ENCODE measurements around the gene THOP1.
A peak's percentile ranks its signal among the peaks of the same experiment; 100 is the strongest.
"Not testable (repeated sequence)": the region's sequence is repeated elsewhere in the genome, so short reads cannot be mapped to it uniquely, and the experiment has no call there.

The THOP1 gene

DNA sequence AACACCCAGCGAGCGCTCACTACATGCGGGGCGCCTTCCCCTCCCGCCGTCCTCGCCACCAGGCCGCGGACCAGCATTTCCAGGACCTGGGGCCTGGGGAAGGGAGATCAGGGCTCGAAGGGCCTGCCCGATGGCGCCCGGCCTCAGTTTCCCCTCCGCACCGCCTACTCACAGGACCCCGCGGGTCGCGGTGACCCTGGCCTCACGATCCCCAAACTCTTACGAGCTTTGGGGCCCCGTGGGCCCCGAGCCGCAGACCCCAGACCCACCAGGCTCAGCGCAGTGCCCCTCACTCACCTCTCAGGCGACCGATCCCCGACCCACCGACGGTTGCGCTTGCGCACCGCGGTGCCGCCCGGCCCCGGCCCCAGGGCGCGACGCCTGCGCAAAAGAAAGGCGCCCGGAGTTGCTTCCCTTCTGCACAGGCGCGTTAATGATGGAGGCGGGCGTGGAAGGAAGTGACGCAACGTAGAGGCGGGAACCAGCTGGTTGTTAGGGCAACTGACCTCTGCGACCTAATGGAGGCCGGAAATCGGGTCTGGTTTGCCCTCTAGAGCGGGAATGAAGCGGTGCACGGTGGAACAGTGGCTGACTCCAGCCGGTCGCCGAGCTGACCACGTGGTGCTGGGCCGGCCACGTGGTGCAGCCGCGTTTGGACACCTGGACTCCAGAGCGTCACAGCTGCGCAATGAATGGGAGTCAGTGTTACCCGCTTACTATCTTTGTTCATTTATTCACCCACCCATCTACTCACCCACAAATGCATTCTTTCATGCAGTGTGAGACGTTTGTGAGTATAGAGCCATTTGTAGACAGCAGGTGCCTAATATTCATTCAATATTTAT, 2.1 kb upstream of the THOP1 start, which contains the start of gene SGTA:
SGTA (minus strand) TSS at position 338 of the 845 bp plus-strand sequence. CDS start 14,205 bp downstream, outside the sequence.
- peak; percentile 96 for DNase-seq (ENCODE audit: low read depth in 2 of 2)

DNA sequence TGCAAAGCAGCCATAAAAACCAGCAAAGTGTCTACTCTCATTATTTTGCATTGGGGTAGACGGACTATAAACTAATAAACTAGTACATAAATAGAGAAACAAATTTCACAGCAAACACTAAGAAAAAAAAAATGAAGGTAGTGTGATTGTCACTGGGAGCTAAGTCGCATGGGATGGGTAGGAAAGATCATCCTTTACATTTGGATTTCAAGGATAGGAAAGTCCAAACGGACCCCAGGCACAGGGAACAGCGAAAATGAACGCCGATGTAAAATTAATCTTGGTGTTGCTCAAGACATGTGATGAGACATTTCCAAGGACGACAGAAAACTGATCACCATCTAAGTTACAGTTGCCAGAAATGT, 1.5 kb upstream of the THOP1 start:
- no peak for DNase-seq (ENCODE audit: low read depth in 2 of 2)

DNA sequence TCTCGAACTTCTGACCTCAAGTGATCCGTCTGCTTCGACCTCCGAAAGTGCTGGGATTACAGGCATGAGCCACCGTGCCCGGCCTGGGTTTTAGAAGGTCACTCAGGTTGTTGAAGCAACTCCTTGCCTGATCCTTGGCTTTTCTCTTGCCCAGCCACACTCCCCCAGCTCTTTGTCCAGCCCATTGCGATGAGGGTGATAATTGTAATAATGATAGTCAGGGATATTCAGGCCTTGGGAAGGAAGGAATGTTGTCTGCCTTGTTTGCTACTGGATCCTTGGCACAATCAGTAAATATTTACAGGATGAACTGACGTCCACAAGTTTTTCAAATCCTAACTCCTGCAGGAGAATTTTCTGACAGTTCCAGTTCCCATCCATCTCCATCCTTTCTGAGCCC, 1.8 kb downstream of the THOP1 start:
- no peak for DNase-seq (ENCODE audit: low read depth in 2 of 2)

DNA sequence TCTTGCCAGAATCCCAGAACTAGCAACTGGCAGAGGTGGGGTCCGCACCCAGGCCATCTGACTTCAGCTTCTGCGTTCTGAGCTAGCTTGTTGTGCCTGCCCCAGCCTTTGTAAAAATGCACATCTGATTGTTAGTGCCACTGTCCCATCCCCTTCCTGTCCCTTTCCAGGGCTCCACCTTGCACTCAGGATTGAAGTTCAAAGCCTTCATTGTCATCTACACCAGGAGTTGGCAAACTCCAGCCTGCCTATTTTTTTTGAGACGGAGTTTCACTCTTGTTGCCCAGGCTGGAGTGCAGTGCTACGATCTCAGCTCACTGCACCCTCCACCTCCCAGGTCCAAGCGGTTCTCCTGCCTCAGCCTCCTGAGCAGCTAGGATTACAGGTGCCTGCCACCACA, 2.9 kb downstream of the THOP1 start:
- no peak for DNase-seq (ENCODE audit: low read depth in 2 of 2)

DNA sequence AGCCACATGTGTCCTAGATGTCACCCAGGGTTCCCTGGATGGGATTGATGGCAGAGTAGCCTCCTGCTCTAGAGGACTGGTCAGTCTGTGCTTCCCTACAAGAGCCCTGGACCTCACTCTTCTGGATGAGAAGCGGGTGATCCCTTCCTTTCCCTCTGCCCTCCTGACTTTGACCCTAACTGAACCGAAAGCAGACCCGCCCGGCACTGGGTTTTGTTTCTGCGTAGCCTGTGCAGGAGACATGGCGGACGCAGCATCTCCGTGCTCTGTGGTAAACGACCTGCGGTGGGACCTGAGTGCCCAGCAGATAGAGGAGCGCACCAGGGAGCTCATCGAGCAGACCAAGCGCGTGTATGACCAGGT, 4.9 kb downstream of the THOP1 start:
- DNase-seq (ENCODE audit: low read depth in 2 of 2) = no peak

DNA sequence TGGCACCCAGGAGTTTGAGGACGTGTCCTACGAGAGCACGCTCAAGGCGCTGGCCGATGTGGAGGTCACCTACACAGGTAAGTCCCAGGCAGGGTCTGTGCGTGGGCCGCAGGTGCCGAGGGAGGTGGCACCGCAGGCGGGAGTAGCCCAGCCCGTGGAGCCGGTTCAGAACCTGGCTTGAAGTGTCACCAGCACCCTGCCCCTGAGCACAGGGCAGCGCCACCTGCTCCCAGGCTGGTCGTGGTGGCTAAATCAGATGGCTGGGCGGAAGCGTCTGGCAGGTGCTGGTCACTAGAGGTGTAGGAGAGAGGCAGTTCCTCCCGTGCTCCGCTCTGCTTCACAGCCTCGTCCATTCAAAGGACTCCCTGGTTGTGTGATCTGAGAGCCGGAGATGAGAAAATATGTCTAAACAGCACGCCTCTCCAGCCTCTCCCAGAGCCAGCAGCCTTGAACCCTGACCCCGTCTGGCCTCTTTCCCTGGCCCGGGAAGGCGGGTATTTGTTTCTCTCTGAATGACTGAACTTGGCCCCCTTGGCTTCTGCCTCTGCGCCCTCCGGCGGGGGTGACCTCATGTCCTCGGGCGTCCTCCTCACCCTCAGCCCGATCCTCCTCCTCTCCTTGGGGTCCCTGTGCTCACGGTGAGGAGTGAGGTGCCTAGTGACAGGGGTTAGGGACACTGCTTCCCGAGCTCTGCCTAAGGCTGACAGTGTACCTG, 5.4 kb downstream of the THOP1 start:
- DNase-seq (ENCODE audit: low read depth in 2 of 2) = no peak

DNA sequence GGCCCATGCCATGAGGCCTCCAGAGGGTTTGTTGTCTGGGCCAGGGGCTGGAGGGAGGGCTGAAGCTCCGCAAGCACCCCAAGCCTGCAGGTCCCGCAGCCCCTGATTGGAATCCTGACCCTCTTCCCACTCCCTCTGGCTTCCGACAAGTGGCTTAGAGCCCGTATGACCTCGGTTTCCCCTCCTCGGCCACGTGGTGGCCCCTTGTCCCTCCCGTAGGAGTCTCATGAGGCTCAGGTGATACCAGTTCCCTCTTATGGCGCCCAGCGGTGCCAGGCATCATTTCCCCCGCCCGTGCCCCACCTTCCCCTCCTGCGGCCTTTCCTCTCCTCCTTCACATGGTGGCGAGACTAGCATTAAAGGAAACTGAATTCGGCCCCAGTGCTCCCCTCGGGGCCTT, 6.1 kb downstream of the THOP1 start:
- no peak for DNase-seq (ENCODE audit: low read depth in 2 of 2)

DNA sequence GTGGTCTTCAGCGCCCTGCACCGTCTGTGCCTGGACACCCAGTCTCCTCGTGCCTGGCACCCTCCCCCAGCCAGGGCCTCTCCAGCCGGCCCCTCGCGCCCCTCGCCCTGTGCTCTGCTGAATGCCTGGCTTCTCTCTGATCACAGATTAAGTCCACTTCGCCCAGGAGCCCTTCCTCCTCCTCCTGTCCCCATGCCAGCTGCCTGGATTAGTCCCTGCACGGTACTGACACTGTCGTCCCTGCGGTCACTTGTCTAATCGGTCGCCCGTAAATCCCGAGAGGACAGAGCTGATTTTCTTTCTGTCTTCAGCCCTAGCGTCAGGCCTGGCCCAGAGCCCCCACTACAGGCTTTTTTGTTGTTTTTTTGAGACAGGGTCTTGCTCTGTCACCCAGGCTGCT, 6.6 kb downstream of the THOP1 start:
- no peak for DNase-seq (ENCODE audit: low read depth in 2 of 2)

DNA sequence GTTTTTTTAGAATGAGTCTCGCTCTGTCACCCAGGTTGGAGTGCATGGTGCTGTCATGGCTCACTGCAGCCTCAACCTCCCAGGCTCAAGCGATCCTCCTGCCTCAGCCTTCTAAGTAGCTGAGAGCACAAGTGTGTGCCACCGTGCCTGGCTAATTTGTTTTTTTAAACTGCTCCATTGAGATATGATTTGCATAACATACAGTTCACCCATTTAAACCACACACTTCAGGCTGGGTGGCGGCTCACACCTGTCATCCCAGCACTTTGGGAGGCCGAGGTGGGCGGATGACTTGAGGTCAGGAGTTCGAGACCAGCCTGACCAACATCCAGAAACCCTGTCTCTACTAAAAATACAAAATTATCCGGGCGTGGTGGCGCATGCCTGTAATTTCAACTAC, 7.4 kb downstream of the THOP1 start:
- not testable (repeated sequence) for DNase-seq (ENCODE audit: low read depth in 2 of 2)

DNA sequence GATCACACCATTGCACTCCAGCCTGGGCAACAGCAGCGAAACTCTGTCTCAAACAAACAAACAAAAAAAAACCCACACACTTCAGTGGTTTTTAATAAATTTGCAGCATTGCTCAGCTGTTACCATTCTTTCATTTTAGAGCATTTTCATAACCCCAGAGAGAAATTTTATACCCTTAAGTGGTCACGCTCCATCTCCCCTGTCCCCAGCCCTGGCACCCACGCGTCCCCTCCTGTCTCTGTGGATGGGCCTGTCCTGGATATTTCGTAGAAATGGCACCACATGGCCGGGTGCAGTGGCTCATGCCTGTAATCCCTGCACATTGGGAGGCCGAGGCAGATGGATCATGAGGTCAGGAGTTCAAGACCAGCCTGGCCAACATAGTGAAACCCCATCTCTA, 7.8 kb downstream of the THOP1 start:
- no peak for DNase-seq (ENCODE audit: low read depth in 2 of 2)

DNA sequence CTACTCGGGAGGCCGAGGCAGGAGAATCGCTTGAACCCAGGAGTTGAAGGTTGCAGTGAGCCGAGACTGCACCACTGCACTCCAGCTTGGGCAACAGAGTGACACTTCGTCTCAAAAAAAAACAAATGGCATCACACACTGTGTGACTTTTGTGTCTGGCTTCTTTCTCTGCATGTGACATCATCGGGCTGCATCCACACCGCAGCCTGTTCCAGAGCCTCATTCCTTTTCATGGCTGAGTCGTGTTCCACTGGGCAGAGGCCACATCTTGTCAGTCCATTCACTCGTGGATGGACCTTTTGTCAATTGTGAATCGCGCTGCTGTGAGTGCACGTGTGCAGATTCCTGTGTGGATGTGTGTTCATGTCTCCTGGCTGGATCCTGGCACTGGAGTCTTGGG, 8.3 kb downstream of the THOP1 start:
- DNase-seq (ENCODE audit: low read depth in 2 of 2) = no peak

DNA sequence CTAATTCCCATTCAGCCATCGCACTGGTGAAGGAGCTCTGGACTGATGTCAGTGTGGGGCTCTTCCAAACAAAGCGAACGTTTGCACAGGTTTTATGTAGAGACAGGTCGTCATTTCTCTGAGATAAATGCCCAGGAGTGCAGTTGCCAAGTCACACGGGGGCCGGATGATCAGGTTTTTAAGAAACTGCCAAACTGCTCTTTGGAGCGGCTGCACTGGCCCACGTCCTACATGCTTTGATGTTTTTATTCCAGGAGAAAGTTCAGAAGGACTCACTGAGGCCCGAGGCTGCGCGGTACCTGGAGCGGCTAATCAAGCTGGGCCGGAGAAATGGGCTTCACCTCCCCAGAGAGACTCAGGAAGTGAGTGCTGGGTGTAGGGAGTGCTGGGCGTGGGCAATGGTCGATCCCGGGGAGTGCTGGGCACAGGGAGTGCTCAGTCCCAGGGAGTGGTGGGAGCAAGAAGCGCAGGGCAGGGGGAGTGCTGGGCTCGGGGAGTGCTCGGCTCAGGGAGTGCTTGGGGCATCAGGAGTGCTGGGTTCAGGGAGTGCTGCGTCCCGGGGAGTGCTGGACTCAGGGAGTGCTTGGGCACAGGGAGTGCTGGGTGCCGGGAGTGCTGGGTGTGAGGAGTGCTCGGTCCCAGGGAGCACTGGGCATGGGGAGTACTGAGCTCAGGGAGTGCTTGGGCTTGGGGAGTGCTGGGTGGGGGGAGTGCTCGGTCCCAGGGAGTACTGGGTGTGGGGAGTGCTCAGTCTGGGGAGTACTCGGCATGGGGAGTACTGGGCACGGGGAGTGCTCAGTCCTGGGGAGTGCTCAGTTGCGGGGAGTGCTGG, 10.7 kb downstream of the THOP1 start:
- no peak for DNase-seq (ENCODE audit: low read depth in 2 of 2)

DNA sequence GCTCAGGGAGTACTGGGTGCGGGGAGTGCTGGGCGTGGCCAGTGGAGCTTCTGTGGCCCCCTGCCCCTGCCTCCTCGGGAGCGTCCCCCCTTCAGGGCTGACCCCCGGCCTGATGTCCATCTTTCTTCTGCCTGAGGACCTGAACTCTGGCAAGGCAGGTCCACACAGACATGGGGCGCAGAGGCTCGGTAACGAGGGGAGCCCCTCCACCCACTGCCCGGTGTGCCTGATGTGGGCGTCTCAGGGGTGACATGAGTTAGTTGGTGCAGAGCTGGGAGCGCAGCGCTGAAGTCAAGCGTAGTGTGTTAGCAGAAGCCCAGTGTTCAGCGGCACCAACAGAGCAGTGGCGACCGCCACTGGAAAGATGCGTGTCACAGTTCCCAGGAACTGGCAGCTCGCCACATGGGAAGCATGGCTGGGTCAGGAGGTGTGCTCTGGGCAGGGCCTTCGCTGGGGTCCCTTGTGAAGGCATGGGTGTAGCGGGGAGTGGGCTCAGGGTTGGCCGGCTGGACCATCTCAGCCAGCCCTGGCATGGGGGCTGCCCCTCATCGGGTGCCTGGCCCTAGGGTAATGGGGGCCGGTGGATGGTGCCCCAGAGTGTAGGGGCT, 11.5 kb downstream of the THOP1 start:
- no peak for DNase-seq (ENCODE audit: low read depth in 2 of 2)

DNA sequence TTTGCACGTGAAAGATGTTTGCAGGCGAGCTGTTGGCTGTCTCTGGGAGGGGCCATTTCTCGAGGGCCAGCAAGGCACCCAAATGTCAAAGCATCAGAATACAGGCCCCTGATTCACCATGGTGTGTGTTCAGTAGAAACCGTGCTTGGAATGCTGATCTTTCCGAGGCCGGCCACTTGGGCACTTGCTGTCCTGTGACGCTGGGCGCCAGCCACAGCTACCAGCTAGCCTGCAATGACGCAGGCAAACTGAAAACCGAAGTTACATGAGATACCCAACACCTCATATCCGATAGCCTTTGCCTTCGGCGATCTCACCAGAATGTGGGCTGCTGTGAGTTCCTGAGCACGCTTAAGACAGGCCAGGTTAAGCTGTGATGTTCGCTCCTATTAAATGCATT, 12.0 kb downstream of the THOP1 start:
- no peak for DNase-seq (ENCODE audit: low read depth in 2 of 2)

DNA sequence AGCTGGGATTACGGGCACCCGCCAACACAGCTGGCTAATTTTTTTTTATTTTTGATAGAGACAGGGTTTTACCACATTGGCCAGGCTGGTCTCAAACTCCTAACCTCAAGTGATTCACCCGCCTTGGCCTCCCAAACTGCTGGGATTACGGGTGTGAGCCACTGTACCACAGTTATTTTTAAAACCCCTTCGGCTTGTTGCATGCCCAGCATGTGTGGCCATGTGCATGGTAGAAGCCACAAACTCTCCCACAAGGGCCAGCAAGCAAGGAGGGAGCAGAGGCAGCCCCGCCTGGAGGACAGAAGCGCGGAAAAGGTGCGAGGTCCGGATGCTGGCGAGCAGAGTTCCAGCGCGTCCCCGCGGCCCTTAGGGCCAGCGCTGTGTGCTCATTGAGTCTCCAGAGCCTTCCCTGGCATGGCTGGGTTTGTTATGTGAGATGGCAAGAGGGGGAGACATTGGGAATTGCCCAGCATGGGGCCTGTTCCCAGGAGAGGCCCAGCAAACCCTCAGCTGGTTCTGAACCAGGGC, 12.9 kb downstream of the THOP1 start:
- no peak for DNase-seq (ENCODE audit: low read depth in 2 of 2)

DNA sequence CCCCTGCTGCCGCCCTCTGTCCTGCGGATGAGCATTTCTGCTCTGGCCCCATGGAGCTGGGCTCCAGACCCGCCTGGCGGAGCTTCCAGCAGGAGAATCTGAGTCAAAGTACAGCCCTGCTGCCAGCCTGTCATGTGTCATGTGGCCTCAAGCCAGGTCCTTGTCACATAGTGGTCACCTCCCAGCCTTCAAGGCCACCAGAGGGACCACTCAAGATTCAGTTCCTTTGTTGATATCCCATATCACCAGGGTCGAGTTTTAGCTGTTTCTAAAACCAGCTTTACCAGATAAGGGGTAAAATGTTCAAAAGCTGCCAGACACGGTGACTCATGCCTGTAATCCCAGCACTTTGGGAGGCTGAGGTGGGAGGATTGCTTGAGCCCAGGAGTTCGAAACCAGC, 13.4 kb downstream of the THOP1 start:
- DNase-seq (ENCODE audit: low read depth in 2 of 2) = no peak

DNA sequence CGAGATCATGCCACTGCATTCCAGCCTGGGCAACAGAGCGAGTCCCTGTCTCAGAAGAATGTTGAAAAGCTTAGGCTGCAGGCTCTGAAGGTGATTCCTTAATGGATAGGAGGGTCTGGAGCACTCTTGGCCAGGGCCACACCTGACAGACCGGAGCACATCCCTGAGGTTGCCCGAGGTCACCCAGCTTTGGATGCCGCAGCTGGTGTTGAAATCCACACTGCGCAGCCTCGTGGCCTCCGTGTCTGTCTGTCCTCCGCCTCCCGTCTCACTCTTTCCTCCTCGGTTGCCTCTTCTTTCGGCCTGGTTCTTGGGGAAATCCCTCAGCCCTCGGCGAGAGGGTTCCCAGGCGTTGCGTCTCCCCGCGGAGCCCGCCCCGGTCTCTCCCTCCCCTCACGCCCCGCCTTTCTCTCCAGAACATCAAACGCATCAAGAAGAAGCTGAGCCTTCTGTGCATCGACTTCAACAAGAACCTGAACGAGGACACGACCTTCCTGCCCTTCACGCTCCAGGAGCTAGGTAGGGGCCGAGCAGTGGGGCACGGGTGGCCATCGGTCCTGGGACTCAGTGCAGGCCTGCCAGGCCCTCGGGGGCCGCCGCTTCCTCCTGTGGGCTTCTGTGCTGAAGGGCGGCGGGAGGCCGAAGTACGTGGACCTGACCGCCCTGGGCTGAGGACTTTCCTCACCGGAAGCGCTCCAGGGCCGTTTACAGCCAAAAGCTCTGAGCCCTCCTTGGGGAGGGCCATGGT, 14.1 kb downstream of the THOP1 start:
- DNase-seq (ENCODE audit: low read depth in 2 of 2) = no peak

DNA sequence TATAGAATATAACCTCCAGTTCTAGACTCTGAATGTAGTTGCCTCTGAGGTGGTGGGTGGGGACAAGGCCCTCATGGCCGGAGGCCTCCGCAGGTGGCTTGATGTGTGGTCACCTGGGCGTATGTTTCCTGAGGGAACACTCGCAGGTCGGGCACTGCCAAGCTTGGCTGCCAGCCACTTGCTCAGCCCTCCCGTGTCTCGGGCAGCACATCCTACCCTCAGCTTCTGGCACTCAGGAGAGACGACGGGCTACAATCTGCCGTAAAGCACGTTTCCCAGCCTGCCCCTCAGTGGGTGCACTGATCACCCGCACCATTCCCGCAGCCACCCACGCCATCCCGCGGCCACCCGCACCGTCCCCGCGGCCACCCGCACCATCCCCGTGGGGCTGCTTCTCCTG, 15.2 kb downstream of the THOP1 start:
- DNase-seq (ENCODE audit: low read depth in 2 of 2) = no peak

DNA sequence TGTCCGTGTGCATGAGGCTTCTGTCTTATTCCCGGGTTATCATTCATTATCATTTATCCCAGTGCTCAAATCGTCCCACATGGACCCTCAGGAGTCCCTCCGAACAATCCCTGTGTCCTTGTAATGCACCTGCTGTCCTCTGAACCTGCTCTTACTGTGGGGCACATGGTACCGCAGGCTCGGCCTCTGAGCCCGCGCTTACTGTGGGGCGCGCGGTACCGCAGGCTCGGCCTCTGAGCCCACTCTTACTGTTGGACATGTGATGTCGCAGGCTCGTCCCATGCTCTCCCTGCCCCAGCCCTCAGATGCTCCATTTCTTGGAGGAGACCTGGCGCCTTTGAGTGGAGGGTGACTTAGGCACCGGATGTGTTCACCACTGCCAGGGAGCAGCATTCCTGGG, 17.5 kb downstream of the THOP1 start:
- DNase-seq (ENCODE audit: low read depth in 2 of 2) = no peak

DNA sequence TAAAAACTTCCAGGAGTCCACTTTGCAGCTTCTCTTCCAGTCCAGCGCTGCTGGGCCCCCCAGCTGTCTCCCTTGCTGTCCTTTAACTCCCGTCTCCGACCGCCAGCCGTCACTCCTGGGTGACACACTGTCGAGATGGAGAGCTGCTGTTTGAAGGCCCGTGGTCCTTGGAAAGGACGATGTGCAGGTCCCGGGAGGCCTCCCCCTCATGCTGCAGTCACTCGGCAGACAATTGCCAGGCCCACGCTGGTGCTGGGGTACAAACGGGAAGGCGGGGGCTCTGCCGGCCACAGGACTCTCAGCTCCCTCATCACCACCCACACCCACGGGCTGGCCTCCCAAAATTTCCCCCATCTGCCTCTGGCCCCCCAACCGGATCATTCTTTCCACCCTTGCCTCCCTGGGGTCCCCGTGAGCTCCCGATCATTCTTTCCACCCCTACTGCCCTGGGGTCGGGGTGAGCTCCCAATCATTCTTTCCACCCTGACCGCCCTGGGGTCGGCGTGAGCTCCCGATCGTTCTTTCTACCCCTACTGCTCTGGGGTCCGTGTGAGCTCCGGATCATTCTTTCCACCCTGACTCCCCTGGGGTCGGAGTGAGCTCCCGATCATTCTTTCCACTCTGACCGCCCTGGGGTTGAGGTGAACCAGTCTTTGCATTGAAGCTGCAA, 18.3 kb downstream of the THOP1 start:
- DNase-seq (ENCODE audit: low read depth in 2 of 2) = no peak

Measured in activated CD8-positive, alpha-beta memory T cell treated with anti-CD3 and anti-CD28 coated beads for 4 hours (primary cell).